SK-N-MC (cell line): ENCODE data around the gene RPIA.

Experiments
- EZH2 ChIP-seq: fragments of 200-600 bp; sonication (generic); IDR thresholded peaks from one replicate; pipeline ENCODE4 v1.6.1; 2017; ENCODE audit warnings: antibody characterized with exemption
- POLR2AphosphoS5 ChIP-seq: IDR thresholded peaks from 2 replicates; pipeline ENCODE4 v1.6.1; 2012; ENCODE audit warnings: mild to moderate bottlenecking, low read depth, low read length, borderline replicate concordance

DNA sequence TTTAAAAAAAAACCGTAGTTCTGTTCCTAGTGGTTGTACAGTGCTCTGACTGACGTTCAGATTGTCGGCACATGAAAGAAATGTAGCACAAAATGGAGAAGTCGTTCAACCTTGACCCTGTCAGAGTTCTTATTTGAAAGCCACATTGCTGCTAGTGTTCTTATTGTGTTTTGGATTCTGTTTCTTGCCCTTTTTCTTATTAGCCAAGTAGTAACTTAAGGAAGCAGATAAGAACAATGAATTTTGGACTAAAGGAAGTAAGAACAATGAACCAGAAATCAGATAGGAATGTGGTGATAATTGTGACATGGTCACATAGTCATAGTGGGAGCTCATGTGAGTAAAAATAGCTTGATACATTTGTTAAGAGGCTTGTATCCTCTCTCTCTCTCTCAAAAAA is 45.9 kb downstream of the RPIA start:
- no peak for TF ChIP-seq POLR2AphosphoS5
- TF ChIP-seq EZH2, result no peak
